ENCODE measurements around the gene DGCR6.
"Not testable (repeated sequence)": the region's sequence is repeated elsewhere in the genome, so short reads cannot be mapped to it uniquely, and the experiment has no call there.

The DGCR6 gene

DNA sequence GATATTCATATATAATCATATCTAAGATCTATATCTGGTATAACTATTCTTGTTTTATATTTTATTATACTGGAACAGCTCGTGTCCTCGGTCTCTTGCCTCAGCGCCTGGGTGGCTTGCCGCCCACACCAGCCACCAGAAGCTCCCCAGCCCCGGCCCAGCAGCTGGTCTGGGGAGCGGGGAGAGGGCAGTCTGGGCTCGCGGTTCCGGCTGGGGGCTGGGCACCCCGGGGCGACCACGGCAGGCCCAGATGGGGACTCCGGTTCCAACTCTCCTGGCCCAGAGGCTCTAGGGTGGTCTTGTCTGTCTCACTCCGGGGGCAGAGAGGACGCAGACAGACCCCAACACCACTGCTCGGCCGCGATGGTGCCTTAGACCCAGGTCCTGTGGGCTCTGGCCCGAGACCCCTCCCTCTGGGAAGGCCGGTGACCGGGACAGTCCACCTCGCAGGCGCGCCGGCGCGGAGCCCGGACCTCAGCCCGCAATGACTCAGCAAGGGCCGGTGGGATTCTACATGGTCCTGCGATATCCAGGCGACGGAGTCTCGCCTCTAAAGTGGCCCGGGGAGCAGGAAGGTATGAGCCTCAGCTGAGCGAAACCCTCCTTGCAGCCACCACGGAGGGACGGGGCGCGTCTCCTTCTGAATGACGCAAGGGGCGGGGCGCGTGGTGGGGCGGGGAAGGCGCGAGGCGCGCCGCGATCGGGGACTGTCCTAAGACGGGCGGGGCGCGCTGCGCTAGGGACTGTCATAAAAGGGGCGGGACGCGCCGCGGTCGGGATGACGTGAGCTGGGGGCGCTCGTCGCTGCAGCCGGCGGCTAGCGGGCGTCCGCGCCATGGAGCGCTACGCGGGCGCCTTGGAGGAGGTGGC lies at the start of gene DGCR6:
Gene DGCR6, plus strand, starts transcription at position 781 of the 870 bp plus-strand sequence. Its CDS starts 55 bp downstream, at position 836.
- no peak within 1 kb of the TSS for H3K4me3 ChIP-seq (ENCODE audit: low read depth, low read length)
- TF ChIP-seq, protein P1, sequence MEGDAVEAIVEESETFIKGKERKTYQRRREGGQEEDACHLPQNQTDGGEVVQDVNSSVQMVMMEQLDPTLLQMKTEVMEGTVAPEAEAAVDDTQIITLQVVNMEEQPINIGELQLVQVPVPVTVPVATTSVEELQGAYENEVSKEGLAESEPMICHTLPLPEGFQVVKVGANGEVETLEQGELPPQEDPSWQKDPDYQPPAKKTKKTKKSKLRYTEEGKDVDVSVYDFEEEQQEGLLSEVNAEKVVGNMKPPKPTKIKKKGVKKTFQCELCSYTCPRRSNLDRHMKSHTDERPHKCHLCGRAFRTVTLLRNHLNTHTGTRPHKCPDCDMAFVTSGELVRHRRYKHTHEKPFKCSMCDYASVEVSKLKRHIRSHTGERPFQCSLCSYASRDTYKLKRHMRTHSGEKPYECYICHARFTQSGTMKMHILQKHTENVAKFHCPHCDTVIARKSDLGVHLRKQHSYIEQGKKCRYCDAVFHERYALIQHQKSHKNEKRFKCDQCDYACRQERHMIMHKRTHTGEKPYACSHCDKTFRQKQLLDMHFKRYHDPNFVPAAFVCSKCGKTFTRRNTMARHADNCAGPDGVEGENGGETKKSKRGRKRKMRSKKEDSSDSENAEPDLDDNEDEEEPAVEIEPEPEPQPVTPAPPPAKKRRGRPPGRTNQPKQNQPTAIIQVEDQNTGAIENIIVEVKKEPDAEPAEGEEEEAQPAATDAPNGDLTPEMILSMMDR (IDR thresholded peaks at IDR 0.05; ENCODE audit: insufficient read depth, low read depth, low read length, missing control alignments), result no peak
- no peak for DNase-seq (ENCODE audit: low read depth)

DNA sequence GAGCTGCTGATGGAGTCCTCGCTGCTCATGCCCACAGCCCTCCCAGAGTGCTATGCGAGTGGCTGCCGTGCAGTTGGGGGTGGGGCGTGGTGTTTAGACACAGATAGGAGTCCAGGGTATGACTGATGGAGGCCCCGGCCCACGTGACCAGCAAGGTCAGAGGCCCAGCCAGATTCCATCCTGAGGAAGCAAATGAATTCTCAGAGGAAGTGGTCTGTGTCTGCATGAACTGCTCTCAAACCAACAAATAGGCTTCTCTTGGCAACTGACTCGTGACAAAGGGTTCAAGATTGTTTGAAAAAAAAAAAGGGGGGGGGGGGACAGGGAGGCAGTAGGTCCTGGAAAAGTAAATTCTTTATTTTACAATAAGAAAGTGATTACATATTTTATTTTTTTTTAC lies 46.8 kb upstream of the DGCR6 start:
- not testable (repeated sequence) for DNase-seq (ENCODE audit: low read depth); H3K4me3 ChIP-seq (ENCODE audit: low read depth, low read length)

DNA sequence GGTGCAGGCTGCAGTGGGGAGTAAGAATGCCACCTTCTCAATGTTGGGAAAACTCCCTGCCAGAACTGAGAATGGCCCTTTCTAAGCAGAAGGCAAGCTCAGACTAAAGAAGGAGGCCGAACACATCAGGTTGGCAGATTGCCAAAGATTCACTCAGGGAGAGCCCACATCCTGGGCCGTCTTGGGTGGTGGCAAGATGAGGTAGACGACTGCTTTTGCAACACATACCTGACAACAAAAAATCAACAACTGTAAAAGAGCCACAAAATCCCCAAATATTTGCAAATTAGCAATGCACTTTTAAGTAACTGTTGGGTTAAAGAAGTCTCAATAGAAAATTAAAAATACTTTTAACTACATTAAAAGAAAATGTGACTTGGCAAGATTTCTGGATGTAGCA lies 24.9 kb upstream of the DGCR6 start:
- H3K4me3 ChIP-seq (ENCODE audit: low read depth, low read length), result not testable (repeated sequence)
- DNase-seq (ENCODE audit: low read depth), result peak; percentile 11

DNA sequence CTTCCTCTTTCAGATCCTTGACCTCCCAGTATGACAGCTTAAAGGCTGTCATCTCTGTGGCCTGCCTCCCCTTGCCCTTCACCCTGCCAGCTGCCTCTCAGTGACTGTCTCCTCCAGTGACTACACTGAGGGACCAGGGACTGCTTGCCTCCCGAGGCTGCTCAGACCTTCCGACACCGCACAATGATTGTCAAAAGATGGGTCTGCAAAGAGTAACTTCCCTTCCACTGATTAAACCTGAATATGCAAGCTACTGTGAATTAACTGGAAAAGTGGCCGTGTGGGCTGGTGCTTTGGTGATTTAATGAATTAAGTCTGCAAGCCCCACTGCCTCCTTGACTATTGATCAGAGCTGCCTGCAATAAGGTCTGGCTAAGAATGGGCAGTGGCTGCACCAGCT lies 21.7 kb upstream of the DGCR6 start:
- not testable (repeated sequence) for H3K4me3 ChIP-seq (ENCODE audit: low read depth, low read length); DNase-seq (ENCODE audit: low read depth)

DNA sequence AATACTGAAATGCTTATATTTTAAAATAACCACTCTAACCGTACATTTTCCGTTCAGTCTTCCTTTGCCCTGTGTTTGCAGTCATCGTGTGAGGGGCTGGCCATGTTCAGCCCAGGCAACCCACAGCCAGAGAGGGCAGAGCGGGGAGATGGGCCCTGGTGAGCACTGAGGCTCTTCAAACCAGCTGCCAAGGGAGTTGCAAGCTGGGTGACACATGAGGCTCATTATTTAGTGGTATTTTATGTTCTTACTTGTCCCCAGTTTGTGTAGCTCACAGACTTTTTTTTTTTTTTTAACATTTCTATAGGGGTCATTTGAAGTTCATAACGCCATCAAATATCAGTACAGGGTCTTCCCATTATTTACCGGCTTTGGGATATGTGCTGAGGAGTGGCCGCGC lies 18.0 kb upstream of the DGCR6 start:
- no peak for DNase-seq (ENCODE audit: low read depth)
- TF ChIP-seq, protein P1 (IDR thresholded peaks at IDR 0.05; ENCODE audit: insufficient read depth, low read depth, low read length, missing control alignments), result no peak

DNA sequence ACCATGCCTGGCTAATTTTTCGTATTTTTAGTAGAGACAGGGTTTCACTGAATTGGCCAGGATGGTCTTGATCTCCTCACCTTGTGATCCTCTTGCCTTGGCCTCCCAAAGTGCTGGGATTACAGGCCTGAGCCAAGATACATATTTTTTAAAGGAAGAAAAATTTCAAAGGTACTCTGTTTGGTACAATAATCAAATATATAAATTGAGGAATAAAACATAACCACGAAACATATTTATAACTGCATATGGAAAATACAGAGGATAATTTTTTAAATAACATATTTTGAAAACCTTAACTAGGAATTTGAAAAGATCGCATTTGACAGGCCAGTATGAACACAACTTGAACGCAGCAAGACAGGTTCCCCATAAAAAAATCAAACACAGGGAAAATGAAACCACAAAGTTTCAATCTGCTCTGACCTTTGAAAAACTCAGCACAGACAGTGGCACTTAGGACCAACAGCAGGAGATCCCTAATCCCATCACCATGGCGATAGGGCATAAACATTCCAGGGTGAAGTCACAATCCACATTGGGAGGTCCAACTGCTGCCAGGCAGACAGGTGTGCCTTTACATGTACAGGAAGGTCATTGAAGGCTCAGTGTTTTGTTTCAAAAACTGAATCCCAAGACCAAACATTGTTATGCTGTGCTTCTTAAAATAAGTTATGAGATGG lies 15.5 kb upstream of the DGCR6 start:
- DNase-seq (ENCODE audit: low read depth); H3K4me3 ChIP-seq (ENCODE audit: low read depth, low read length): not testable (repeated sequence)

More for the DNA sequence above, 18.0 kb upstream of the DGCR6 start:
- H3K4me3 ChIP-seq (ENCODE audit: low read depth, low read length), result no peak overlapping the region

DNA sequence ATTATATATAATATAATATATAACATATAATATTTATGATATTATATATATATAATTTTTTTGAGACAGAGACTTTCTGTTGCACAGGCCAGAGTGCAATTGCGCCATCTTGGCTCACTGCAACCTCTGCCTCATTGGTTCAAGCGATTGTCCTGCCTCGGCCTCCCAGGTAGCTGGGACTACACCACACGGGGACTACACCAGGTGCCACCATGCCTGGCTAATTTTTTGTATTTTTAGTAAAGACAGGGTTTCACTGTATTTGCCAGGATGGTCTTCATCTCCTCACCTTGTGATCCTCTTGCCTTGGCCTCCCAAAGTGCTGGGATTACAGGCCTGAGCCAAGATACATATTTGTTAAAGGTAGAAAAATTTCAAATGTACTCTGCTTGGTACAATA lies 12.3 kb upstream of the DGCR6 start:
- not testable (repeated sequence) for H3K4me3 ChIP-seq (ENCODE audit: low read depth, low read length); DNase-seq (ENCODE audit: low read depth)

DNA sequence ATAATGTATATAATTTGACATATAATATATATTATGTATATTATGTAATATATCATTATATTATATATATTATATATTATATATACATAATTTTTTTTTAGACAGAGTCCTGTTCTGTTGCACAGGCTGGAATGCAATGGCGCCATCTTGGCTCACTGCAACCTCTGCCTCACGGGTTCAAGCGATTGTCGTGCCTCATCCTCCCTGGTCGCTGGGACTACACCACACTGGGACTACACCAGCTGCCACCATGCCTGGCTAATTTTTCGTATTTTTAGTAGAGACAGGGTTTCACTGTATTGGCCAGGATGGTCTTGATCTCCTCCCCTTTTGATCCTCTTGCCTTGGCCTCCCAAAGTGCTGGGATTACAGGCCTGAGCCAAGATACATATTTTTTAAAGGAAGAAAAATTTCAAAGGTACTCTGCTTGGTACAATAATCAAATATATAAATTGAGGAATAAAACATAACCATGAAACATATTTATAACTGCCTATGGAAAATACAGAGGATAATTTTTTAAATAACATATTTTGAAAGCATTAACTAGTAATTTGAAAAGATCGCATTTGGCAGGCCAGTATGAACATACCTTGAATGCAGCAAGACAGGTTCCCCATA lies 10.0 kb upstream of the DGCR6 start:
- DNase-seq (ENCODE audit: low read depth); H3K4me3 ChIP-seq (ENCODE audit: low read depth, low read length): not testable (repeated sequence)

DNA sequence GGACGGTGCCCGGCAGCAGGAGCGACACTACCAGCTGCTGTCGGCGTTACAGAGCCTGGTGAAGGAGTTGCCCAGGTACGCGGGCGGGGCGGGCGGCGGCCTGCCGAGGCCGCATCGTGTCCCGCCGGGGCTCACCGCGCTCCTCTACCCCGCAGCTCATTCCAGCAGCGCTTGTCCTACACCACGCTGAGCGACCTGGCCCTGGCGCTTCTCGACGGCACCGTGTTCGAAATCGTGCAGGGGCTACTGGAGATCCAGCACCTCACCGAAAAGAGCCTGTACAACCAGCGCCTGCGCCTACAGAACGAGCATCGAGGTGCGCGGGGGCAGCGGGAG lies 258 bp downstream of the DGCR6 start:
- not testable (repeated sequence) for H3K4me3 ChIP-seq (ENCODE audit: low read depth, low read length); DNase-seq (ENCODE audit: low read depth)

DNA sequence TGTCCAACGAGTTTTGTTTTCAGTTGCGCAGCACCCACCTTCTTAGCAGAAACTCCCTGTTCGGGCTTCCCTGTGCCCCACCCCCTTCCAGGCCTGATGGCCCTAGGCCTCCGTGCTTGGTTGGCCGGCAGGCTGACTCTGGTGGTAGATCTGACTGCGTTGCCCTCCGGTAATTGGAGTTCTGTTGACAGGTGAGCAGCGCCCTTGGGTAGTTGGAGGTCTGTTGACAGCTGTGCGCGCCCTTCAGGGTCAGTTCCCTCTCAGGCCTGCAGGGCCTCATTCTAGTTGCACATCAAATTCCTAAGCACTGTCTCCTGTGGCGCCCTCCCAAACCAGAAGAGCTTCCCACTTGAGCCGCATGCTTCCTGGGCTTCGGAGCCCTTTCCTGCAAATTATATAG lies 776 bp downstream of the DGCR6 start:
- no peak for DNase-seq (ENCODE audit: low read depth)
- TF ChIP-seq, protein P1 (IDR thresholded peaks at IDR 0.05; ENCODE audit: insufficient read depth, low read depth, low read length, missing control alignments), result no peak
- H3K4me3 ChIP-seq (ENCODE audit: low read depth, low read length), result no peak overlapping the region

Data from GM12865 (cell line).